K562 (cell line): ENCODE results near the gene PFKFB2. TPM values are rescaled to one million over a fixed set of nuclear protein-coding genes. Genes with fewer than 3 reads are reported as not detected.

Experiments
- BRD4 ChIP-seq: fragments of 200-600 bp; sonication (generic); IDR thresholded peaks from 2 replicates; pipeline ENCODE4 v1.6.1; 2017; ENCODE audit warnings: inconsistent platforms
- CREB3 ChIP-seq: fragments of 450-650 bp; conservative IDR thresholded peaks from 2 replicates; pipeline ENCODE4 v1.6.1; 2016; ENCODE audit warnings: missing genetic modification characterization, low read depth, mild to moderate bottlenecking, missing compliant biosample characterization, moderate library complexity
- IFI16 ChIP-seq: fragments of 250-450 bp; sonication (Bioruptor Pico); IDR thresholded peaks from 2 replicates; pipeline ENCODE4 v2.1.2; 2022; ENCODE audit warnings: mild to moderate bottlenecking, inconsistent platforms
- ILF3 ChIP-seq: fragments of 450-650 bp; IDR thresholded peaks from 2 replicates; pipeline ENCODE4 v1.6.1; 2018; ENCODE audit warnings: antibody characterized with exemption, mild to moderate bottlenecking, moderate library complexity, borderline replicate concordance
- MLLT1 ChIP-seq, 2 experiments: fragments of 450-650 bp; IDR thresholded peaks; 2 replicates each; pipeline ENCODE4 v1.6.1; 2016
- NFRKB ChIP-seq: fragments of 450-650 bp; IDR thresholded peaks from 2 replicates; pipeline ENCODE4 v1.6.1; 2016; ENCODE audit warnings: low read depth
- NRF1 ChIP-seq, 2 experiments: fragments of 450-650 bp; IDR thresholded peaks in 1 of 2; conservative IDR thresholded peaks in 1 of 2; 2 replicates each; pipeline ENCODE4 v1.6.1; 2014; ENCODE audit warnings: mild to moderate bottlenecking in 2 of 2
- REST ChIP-seq, 2 experiments: fragments of 450-650 bp; formaldehyde crosslinking in 1 of 2; IDR thresholded peaks; 2 replicates each; pipeline versions ENCODE4 v1.4.0 to v1.6.1; 2014 to 2020; ENCODE audit warnings: mild to moderate bottlenecking in 2 of 2, borderline replicate concordance in 1 of 2, low read depth in 1 of 2
- SMARCE1 ChIP-seq: fragments of 450-650 bp; IDR thresholded peaks from 2 replicates; pipeline ENCODE4 v1.7.1; 2016; ENCODE audit warnings: mild to moderate bottlenecking
- SNRNP70 ChIP-seq: fragments of 200-400 bp; formaldehyde crosslinking; optimal IDR thresholded peaks from 2 replicates; pipeline ENCODE3; 2017; ENCODE audit warnings: low read depth, low read length
- STAG1 ChIP-seq: sonication (generic); formaldehyde crosslinking; IDR thresholded peaks from 2 replicates; pipeline ENCODE4 v1.5.0; 2020; ENCODE audit warnings: missing genetic modification reagents, borderline replicate concordance
- ZFP91 ChIP-seq: sonication (generic); formaldehyde crosslinking; IDR thresholded peaks from 2 replicates; pipeline ENCODE4 v1.8.0; 2022; ENCODE audit warnings: mild to moderate bottlenecking, missing genetic modification reagents
- polyA plus RNA-seq, 8 experiments: library from polyadenylated mRNA; depleted of rRNA in 4 of 8; stranded (reverse) in 5 of 8; unstranded in 3 of 8; fragments of >200 nt; fragmentation: Nextera tagmentation in 2 of 8; fragmentation: Illumina TruSeq in 1 of 8; extraction: Ambion mirVana in 2 of 8; extraction: Trizol in 1 of 8; gene quantifications; 2 replicates each; pipeline versions ENCODE4 v1.2.1 to v1.2.3, GENCODE V29; 2011 to 2014; ENCODE audit warnings: inconsistent platforms in 1 of 8, missing spikeins in 1 of 8
- total RNA-seq, 7 experiments: library from RNA; depleted of rRNA in 6 of 7; stranded (reverse); fragments of >200 nt in 6 of 7; fragmentation: Illumina TruSeq in 2 of 7; extraction: Trizol in 2 of 7; gene quantifications; 2 replicates each; pipeline versions ENCODE4 v1.2.1 to v1.2.3, GENCODE V29; 2011 to 2021; ENCODE audit warnings: low replicate concordance in 1 of 7

The PFKFB2 gene
- total and polyA plus RNA-seq, 9 of the 15 experiments (the other 6 are each of a cell fraction or from before 2014, with no cell fraction given) = 6.9 to 26.0 (median 16.4) TPM

- peak; percentile 99 for TF ChIP-seq CREB3
- TF ChIP-seq ZFP91 (CRISPR knock-in tag) = 0 out of 2 replicates have a peak, but pooled peaks have one; percentile 49
- peak; percentile 84 to 99 for TF ChIP-seq MLLT1 (IDR thresholded peaks at IDR 0.05)
- TF ChIP-seq NFRKB = peak; percentile 96
- no peak for TF ChIP-seq STAG1
- TF ChIP-seq SNRNP70 = no peak
- TF ChIP-seq NRF1 (conservative IDR thresholded peaks at IDR 0.05 in 1 of 2, IDR thresholded peaks at IDR 0.05 in 1 of 2) = peak in 1 of 2 experiments; percentile 34; a peak in 1 of 4 replicates
- TF ChIP-seq ILF3 = peak; percentile 96
- peak; percentile 89 for TF ChIP-seq BRD4
- peak; percentile 100 for TF ChIP-seq SMARCE1
- TF ChIP-seq REST (IDR thresholded peaks at IDR 0.05; ENCODE audit: borderline replicate concordance) = peak; percentile 46
- TF ChIP-seq REST (CRISPR knock-in tag; IDR thresholded peaks at IDR 0.05; ENCODE audit: low read depth) = peak; percentile 90
- peak; percentile 97 for TF ChIP-seq IFI16 (CRISPR knock-in tag)
Observed at GRCh38 chr1:207024202-207025145, 28.6 kb upstream of the PFKFB2 start (continued).
